Measurements from ENCODE around the gene ABCC5. TPM values are rescaled to one million over a fixed set of nuclear protein-coding genes. Genes with fewer than 3 reads are reported as not detected.

ABCC5 gene
- total RNA-seq, 1 donor from 2014 or later, result 18.7 TPM

DNA sequence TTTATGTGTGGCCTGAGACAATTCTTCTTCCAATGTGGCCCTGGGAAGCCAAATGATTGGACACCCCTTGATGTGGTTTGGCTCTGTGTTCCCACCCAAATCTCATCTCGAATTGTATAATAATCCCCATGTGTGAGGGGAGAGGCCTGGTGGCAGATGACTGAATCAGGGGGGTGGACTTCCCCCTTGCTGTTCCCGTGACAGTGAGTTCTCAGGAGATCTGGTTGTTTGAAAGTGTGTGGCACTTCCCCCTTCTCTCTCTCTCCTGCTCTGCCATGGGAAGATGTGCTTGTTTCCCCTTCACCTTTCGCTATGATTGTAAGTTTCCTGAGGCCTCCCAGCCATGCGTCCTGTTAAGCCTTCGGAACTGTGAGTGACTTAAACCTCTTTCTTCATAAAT lies 72.9 kb downstream of the ABCC5 start:
- DNase-seq (ENCODE audit: low read depth), result no peak
- TF ChIP-seq, protein P1, sequence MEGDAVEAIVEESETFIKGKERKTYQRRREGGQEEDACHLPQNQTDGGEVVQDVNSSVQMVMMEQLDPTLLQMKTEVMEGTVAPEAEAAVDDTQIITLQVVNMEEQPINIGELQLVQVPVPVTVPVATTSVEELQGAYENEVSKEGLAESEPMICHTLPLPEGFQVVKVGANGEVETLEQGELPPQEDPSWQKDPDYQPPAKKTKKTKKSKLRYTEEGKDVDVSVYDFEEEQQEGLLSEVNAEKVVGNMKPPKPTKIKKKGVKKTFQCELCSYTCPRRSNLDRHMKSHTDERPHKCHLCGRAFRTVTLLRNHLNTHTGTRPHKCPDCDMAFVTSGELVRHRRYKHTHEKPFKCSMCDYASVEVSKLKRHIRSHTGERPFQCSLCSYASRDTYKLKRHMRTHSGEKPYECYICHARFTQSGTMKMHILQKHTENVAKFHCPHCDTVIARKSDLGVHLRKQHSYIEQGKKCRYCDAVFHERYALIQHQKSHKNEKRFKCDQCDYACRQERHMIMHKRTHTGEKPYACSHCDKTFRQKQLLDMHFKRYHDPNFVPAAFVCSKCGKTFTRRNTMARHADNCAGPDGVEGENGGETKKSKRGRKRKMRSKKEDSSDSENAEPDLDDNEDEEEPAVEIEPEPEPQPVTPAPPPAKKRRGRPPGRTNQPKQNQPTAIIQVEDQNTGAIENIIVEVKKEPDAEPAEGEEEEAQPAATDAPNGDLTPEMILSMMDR (IDR thresholded peaks at IDR 0.05; ENCODE audit: insufficient read depth, low read length, severe bottlenecking), result no peak
- H3K36me3 ChIP-seq (ENCODE audit: control insufficient read depth, insufficient read depth, low read length), result peaks cover 30% of the 10 kb centered on the region
- no peaks in the 10 kb centered on the region for H3K27me3 ChIP-seq (ENCODE audit: control insufficient read depth, insufficient read depth, low read length)
- FAIRE-seq, result no peak
- no peak overlapping the region for H3K4me3 ChIP-seq (ENCODE audit: low read depth, low read length)

DNA sequence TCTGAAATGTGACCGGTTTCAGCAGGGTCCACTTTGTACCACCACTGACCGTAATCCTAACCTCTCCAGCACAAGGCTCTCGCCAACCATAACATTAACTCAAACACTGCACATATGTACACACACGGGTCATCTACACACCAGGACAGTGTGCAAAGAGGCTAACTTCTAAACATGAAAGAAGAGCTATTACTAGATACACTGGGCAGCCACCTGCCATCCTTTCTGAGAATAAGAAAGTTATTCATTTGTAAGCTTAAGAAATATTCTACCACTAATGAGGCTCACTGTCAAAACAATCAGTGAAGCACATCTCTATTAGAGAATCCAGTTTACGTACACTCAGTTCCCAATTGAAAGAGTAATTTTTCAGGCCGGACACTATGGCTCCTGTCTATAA lies 73.9 kb downstream of the ABCC5 start:
- FAIRE-seq (peak; percentile 58), DNase-seq (ENCODE audit: low read depth) (no peak)
- Histone ChIP-seq H3K4me3 (ENCODE audit: low read depth, low read length) (no peak overlapping the region), H3K36me3 (ENCODE audit: control insufficient read depth, insufficient read depth, low read length) (peaks cover 27% of the 10 kb centered on the region), H3K27me3 (ENCODE audit: control insufficient read depth, insufficient read depth, low read length) (no peaks in the 10 kb centered on the region)
- TF ChIP-seq, protein P1 (IDR thresholded peaks at IDR 0.05; ENCODE audit: insufficient read depth, low read length, severe bottlenecking), result no peak

DNA sequence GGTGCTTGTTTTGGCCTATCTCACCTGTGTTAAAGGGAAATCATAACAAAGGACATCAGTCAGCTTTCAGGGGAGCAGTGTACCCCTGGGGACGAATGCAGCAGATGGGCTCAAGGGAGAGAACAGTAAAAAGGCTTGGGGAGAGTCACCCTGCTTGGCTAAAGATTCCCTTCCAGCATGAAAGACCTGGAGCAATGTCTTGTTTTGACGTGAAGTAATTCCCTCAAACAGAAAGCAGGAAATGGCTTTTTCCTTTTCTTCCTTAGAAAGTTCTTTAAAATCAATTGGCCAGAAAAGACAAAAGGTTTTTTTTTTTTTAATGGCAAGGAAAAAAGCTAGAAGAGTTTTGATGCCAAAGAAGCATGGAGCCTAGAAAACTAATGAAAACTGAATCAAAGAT lies 76.5 kb downstream of the ABCC5 start:
- Histone ChIP-seq H3K4me3 (ENCODE audit: low read depth, low read length) (no peak overlapping the region), H3K27me3 (ENCODE audit: control insufficient read depth, insufficient read depth, low read length) (no peaks in the 10 kb centered on the region), H3K36me3 (ENCODE audit: control insufficient read depth, insufficient read depth, low read length) (peaks cover 27% of the 10 kb centered on the region)
- no peak for DNase-seq (ENCODE audit: low read depth)
- TF ChIP-seq, protein P1 (IDR thresholded peaks at IDR 0.05; ENCODE audit: insufficient read depth, low read length, severe bottlenecking), result no peak
- FAIRE-seq, result no peak

DNA sequence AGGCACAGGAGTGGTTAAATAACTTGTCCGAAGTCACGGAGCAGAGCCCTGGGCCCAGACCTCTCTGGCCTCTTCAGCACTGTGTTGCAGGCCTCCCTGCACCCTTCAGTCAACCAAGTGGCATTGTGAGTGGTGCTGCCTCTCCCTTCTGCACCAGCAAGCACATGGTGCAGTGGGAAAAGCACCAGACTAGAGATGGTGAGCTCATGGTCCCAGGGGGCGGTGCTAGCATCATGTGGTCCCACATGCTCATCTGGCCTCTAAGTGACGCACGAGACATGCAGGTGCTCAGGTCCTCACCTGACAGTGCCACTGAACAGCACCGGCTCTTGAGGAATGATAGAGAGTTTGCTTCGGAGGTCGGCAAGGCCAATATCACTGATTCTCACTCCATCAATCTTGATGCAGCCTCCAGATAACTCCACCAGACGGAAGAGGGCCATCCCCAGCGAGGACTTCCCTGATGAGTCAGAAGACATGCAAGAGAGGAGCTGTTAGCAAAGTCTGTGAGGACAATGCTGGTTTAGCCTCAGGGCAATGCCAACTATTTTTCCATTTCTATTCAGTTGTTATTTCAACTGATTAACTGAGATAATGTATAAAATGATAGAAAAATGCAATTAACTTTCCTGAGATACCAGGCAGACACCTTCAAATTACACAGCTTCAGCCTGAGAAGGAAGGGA lies 79.9 kb downstream of the ABCC5 start:
- TF ChIP-seq, protein P1 (IDR thresholded peaks at IDR 0.05; ENCODE audit: insufficient read depth, low read length, severe bottlenecking), result no peak
- FAIRE-seq, result no peak

DNA sequence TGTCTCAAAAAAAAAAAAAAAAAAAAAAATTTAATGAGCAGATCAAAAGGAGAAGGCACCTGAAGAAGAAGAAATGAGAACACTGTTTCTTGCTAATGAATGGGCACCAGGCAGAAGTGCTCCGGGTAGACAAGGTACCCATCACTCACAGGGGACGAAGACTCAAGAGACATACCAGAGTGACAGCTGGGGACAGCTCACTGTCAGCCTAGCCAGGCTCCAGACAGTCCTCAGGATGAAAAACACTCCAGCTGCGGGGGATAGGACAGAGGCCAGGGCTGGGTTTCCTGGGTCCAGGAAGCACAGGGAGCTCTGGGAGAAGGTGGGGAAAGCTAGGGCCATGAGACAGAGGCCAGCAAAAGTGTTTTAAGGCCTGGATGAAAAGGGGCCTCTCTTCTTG lies 84.5 kb downstream of the ABCC5 start:
- TF ChIP-seq, protein P1 (IDR thresholded peaks at IDR 0.05; ENCODE audit: insufficient read depth, low read length, severe bottlenecking), result no peak
- H3K36me3 ChIP-seq (ENCODE audit: control insufficient read depth, insufficient read depth, low read length), result peaks cover 13% of the 10 kb centered on the region
- no peaks in the 10 kb centered on the region for H3K27me3 ChIP-seq (ENCODE audit: control insufficient read depth, insufficient read depth, low read length)
- FAIRE-seq (no peak), DNase-seq (ENCODE audit: low read depth) (no peak)
- H3K4me3 ChIP-seq (ENCODE audit: low read depth, low read length), result no peak overlapping the region

More for the DNA sequence above, 79.9 kb downstream of the ABCC5 start:
- Histone ChIP-seq H3K36me3 (ENCODE audit: control insufficient read depth, insufficient read depth, low read length) (peaks cover 15% of the 10 kb centered on the region), H3K4me3 (ENCODE audit: low read depth, low read length) (no peak overlapping the region), H3K27me3 (ENCODE audit: control insufficient read depth, insufficient read depth, low read length) (no peaks in the 10 kb centered on the region)
- DNase-seq (ENCODE audit: low read depth), result no peak

DNA sequence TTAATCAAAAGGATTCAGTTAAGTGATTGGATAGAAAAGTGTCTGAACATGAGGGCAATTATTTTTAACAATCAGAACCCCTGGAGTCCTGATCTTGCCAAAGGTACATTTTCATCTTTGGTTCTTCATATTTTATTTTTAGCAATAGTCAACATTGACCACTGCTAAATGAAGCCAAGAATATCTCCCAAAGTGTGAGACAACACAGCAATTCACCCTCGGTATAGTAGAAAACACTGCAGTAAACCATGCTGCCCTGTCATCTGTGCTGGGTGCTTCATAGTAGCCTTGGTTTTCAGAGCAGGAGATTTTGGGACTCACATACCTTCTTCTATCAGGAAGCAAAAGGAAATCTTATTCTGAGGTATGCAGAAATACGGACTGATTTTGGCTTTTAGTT lies 85.8 kb downstream of the ABCC5 start:
- TF ChIP-seq, protein P1 (IDR thresholded peaks at IDR 0.05; ENCODE audit: insufficient read depth, low read length, severe bottlenecking), result no peak
- FAIRE-seq (no peak), DNase-seq (ENCODE audit: low read depth) (no peak)
- no peaks in the 10 kb centered on the region for H3K27me3 ChIP-seq (ENCODE audit: control insufficient read depth, insufficient read depth, low read length)
- no peak overlapping the region for H3K4me3 ChIP-seq (ENCODE audit: low read depth, low read length)
- peaks cover 10% of the 10 kb centered on the region for H3K36me3 ChIP-seq (ENCODE audit: control insufficient read depth, insufficient read depth, low read length)

Measured in bronchial epithelial cell (primary cell).